ENCODE data around the gene RAD51AP2. TPM values are rescaled to one million over a fixed set of nuclear protein-coding genes. Genes with fewer than 3 reads are reported as not detected.

Gene RAD51AP2
- total and polyA plus RNA-seq, 2 of the 13 experiments (the other 11 are each of a cell fraction or from before 2014, with no cell fraction given) = 0.11 to 0.12 TPM

DNA sequence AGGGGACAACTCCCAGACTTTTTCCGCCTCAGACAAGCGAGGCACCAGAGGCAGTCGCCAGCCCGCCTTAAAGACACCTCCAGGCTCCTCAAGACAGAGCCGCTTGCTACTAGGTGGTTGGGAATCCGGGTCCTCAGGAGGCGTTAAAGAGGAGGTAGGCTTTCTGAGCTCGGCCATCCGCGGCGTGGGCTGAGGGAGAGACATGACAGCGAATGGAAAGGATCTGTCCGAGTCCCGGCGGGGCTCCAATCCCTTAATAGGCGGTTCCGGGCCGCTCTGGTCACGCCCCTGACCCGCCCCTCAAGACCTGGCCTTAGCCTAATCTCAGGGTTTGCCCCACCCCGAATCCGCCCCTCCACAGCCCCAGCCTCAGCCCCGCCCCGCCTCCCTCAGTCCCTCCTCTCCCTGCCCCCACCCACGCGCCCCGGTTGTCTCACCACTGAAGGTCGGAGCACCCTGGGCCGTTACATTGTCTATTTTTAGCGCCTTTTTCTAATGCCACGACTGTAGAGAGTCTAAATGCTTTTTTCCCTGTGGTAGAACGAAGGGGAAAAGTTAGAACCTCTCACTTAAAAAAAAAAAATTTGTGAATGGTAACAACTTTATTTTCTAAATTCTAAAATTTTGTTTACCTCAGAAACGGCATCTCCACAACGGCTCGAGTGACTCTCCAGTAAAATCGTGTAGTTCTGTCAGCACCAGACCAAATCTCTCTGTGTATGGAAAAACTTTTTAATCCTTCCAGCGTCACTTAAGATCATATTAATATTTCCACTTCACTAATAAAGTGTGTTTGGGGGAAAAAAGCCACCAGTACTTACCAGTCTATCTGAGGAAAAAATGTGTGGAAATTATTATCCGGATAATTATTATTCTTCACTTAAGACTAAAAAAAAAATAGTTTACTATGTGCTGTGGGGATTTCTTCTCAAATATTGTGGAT lies at the start of gene RAD51AP2 (continued):
- TF ChIP-seq POLR2AphosphoS2 (IDR thresholded peaks at IDR 0.05; ENCODE audit: low read depth, low read length) (no peak), JARID2 (CRISPR knock-in tag; IDR thresholded peaks at IDR 0.05; ENCODE audit: insufficient replicate concordance) (no peak), ZNF468 (CRISPR knock-in tag; IDR thresholded peaks at IDR 0.05) (no peak), ZNF296 (CRISPR knock-in tag; conservative IDR thresholded peaks at IDR 0.05) (no peak), SMARCE1 (IDR thresholded peaks at IDR 0.05; ENCODE audit: borderline replicate concordance) (no peak), ATF7-NPFF (CRISPR knock-in tag; IDR thresholded peaks at IDR 0.05; ENCODE audit: low read depth) (no peak), ZMAT3 (CRISPR knock-in tag; conservative IDR thresholded peaks at IDR 0.05) (no peak), TCF7L2 (IDR thresholded peaks at IDR 0.05; ENCODE audit: low read depth, low read length) (no peak), PLRG1 (conservative IDR thresholded peaks at IDR 0.05) (no peak), CBX2 (IDR thresholded peaks at IDR 0.05; ENCODE audit: low read depth, low read length) (peak; percentile 94), CBX2 (CRISPR knock-in tag; IDR thresholded peaks at IDR 0.05; ENCODE audit: low read depth) (no peak), GATAD2A (CRISPR knock-in tag; IDR thresholded peaks at IDR 0.05) (no peak), EHMT2 (IDR thresholded peaks at IDR 0.05; ENCODE audit: borderline replicate concordance, low read depth, low read length) (no peak), ELF1 (CRISPR knock-in tag; IDR thresholded peaks at IDR 0.05) (peak; percentile 18; the same call in 1 of the 2 replicates), KLF11 (CRISPR knock-in tag; IDR thresholded peaks at IDR 0.05) (no peak), ZIK1 (CRISPR knock-in tag; IDR thresholded peaks at IDR 0.05; ENCODE audit: borderline replicate concordance, low read depth) (no peak), ZNF281 (CRISPR knock-in tag; IDR thresholded peaks at IDR 0.05; ENCODE audit: borderline replicate concordance) (peak; percentile 45; the same call in 1 of the 2 replicates), ZNF44 (CRISPR knock-in tag; IDR thresholded peaks at IDR 0.05) (no peak), ZKSCAN1 (IDR thresholded peaks at IDR 0.05; ENCODE audit: low read length) (no peak), RBAK (CRISPR knock-in tag; IDR thresholded peaks at IDR 0.05) (no peak), ZNF124 (CRISPR knock-in tag; IDR thresholded peaks at IDR 0.05) (no peak), CSRNP2 (CRISPR knock-in tag; conservative IDR thresholded peaks at IDR 0.05; ENCODE audit: low read depth) (no peak)
- TF ChIP-seq, protein P1, sequence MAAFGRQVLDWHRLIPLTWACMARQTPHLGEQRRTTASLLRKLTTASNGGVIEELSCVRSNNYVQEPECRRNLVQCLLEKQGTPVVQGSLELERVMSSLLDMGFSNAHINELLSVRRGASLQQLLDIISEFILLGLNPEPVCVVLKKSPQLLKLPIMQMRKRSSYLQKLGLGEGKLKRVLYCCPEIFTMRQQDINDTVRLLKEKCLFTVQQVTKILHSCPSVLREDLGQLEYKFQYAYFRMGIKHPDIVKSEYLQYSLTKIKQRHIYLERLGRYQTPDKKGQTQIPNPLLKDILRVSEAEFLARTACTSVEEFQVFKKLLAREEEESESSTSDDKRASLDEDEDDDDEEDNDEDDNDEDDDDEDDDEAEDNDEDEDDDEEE (CRISPR knock-in tag; IDR thresholded peaks at IDR 0.05) = peak; percentile 51
- TF ChIP-seq, protein P2, sequence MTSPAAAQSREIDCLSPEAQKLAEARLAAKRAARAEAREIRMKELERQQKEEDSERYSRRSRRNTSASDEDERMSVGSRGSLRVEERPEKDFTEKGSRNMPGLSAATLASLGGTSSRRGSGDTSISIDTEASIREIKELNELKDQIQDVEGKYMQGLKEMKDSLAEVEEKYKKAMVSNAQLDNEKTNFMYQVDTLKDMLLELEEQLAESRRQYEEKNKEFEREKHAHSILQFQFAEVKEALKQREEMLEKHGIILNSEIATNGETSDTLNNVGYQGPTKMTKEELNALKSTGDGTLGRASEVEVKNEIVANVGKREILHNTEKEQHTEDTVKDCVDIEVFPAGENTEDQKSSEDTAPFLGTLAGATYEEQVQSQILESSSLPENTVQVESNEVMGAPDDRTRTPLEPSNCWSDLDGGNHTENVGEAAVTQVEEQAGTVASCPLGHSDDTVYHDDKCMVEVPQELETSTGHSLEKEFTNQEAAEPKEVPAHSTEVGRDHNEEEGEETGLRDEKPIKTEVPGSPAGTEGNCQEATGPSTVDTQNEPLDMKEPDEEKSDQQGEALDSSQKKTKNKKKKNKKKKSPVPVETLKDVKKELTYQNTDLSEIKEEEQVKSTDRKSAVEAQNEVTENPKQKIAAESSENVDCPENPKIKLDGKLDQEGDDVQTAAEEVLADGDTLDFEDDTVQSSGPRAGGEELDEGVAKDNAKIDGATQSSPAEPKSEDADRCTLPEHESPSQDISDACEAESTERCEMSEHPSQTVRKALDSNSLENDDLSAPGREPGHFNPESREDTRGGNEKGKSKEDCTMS (CRISPR knock-in tag; conservative IDR thresholded peaks at IDR 0.05) = no peak

Data from HepG2 (cell line).